COLO829 (cell line): ENCODE data around the gene PRPF6.
"Not testable (repeated sequence)": the region's sequence is repeated elsewhere in the genome, so short reads cannot be mapped to it uniquely, and the experiment has no call there.

Source experiments
- DNase-seq: peaks from one replicate; pipeline ENCODE4 v3.0.0; 2012; ENCODE audit warnings: low spot score

The PRPF6 gene

DNA sequence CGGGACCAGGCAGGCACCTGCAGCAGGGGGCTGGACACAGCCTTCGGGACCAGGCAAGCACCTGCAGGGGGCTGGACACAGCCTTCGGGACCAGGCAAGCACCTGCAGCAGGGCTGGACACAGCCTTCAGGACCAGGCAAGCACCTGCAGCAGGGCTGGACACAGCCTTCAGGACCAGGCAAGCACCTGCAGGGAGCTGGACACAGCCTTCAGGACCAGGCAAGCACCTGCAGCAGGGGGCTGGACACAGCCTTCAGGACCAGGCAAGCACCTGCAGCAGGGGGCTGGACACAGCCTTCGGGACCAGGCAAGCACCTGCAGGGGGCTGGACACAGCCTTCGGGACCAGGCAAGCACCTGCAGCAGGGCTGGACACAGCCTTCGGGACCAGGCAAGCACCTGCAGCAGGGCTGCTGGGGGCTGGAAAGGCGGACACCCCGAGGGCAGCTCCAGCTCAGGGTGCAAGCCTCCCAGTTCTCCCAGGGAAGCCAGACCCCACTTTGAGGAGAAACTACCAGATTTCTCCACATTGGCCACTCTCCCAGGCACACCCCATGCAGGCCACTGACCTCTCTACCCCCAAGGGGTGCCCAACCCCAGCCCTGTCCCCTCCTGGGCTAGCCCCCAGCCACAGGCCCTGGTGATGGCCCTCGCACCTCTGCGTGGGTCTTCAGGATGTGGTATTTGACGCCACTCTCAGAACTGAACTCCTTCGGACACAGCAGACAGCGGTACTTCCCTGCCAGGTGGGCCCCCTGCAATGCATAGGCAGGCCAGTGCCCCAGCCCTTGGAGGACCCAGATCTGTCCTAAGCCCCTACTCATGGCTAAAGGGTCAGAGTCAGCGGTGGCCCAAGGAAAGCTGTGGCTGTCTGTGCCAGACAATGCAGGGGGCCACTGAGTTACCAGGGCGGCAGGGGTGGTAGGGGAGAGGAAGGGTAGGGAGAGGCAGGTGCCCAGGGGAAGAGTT lies 20.0 kb upstream of the PRPF6 start:
- DNase-seq, result not testable (repeated sequence)

DNA sequence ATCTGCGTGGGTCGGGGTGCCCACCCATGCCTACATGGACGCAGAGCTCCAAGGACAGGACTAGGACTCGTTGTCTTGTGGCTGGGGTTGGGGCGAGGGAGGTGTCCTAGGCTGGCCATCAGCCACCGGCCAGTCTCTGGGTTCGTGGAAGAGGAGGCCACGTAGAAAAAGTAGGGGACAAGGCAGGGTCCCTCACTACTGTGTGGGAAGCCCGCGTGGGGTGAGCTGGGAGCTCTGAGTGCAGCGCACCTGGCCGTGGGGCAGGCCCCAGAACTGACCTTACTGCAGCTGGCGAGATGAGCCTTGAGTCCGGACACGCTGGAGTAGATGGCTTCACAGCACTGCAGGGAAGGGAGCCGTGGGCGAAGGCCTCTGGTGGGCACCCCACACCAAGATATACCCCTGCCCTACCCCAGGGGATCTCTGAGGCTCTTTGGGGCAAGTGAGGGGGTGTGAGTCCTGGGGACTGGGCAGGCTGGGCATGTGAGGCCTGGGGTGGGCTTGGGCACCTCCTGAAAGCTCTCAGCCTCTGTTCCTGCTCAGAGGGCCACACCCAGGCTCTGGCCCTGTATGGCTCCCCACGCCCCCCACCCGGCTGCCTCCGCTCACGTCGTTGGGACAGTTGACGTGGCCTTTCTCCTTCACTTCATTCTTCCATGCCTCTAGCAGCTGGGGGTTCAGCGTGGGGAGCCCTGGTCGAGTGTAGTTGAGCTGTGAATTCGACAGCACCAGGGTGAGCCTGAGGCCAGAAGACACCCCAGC lies 19.1 kb upstream of the PRPF6 start:
- DNase-seq, result no peak

- DNase-seq, result no peak
Observed at GRCh38 chr20:63962426-63963347, 18.2 kb upstream of the PRPF6 start.

DNA sequence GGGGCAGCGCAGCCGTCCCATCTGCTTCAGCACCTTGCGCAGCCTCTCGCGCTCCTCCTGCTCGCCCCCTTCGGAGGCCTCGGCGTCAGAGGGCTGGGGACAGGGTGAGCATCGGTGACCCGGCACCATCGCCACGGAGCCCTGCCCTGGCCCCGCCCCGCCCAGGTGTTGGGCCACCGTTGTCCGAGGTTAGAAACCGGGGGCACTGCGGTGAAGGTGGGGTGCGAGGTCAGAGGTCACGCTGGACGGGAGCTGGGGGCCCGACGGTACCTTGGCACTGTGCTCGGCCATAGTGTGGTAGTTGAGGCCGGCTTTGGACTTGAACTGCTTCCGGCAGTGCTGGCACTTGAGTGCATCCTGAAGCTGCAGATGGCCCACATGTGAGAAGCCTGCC lies 17.6 kb upstream of the PRPF6 start:
- DNase-seq, result no peak

DNA sequence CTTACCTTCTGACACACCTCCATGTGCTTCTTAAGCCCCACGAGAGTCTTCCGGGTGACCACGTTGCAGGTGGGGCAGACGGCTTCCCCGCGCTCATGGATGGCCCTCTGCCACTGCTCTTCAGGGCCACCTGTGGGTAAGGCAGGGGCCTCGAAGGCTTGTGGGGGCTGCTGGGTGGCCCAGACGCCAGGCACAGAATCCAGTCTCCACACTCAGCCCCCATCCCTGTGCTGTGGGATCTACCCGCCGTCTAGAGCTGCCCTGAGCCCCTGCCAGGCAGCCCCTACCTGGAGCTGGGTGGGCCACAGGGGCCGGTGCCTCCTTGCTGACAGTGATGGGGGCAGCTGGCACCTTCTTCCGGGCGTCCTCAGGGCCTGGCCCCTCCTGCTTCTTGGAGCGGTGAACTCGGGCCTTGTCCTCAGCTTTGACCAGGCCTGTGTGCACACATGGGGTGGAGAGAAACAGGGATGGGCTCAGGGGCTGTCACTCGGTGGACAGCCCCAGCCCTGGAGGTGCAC lies 17.1 kb upstream of the PRPF6 start:
- no peak for DNase-seq

- DNase-seq, result no peak
Observed at GRCh38 chr20:63964412-63964811, 16.5 kb upstream of the PRPF6 start.

DNA sequence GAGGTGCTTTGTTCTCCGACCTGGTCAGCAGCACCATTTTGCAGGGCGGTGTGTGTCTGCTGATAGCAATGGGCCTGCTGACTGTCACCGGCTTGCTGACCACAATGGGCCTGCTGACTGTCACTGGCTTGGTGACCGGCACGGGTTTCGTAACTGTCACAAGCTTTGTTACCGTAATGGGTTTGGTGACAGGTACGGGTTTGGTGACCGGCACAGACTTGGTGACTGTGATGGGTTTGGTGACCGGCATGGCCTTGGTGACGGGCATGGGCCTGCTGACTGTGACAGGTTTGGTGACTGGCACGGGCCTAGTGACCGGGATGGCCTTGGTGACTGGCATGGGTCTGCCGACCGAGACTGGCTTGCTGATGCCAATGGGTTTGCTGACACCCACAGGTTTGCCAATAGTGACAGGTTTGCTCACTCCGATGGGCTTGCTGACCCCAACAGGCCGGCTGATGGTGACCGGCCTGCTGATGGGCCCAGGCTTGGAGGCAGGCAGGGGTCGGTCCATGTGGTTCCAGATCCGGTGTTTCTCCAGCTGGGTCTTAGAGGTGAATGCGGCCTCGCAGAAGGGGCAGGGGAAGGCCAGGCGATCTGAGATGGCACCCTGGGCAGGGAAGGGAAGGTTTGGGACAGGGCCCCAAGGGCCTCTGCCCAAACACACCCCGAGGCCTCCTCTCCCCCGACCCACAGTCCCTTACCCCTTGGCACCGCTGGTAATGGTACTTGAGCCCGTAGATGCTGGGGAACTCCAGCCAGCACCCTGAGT lies 14.6 kb upstream of the PRPF6 start:
- DNase-seq, result no peak

DNA sequence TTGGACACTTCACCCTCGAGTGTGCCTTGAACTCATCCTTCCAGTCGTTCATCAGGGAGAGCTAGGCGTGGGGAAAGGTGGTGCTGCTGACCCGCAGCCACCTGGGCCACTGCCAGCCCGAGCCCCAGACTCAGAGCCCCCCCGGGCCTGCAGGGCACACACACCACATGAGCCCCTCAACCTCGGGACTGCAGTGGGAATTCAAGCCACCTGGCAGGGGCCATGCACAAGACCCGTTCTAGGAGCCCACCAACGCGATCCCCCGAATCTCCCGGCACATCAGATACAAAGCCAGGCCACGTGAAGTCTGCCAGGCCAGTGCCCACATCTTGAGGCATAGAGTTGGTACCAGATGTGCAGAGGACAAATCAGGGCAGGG lies 14.0 kb upstream of the PRPF6 start:
- DNase-seq, result no peak

DNA sequence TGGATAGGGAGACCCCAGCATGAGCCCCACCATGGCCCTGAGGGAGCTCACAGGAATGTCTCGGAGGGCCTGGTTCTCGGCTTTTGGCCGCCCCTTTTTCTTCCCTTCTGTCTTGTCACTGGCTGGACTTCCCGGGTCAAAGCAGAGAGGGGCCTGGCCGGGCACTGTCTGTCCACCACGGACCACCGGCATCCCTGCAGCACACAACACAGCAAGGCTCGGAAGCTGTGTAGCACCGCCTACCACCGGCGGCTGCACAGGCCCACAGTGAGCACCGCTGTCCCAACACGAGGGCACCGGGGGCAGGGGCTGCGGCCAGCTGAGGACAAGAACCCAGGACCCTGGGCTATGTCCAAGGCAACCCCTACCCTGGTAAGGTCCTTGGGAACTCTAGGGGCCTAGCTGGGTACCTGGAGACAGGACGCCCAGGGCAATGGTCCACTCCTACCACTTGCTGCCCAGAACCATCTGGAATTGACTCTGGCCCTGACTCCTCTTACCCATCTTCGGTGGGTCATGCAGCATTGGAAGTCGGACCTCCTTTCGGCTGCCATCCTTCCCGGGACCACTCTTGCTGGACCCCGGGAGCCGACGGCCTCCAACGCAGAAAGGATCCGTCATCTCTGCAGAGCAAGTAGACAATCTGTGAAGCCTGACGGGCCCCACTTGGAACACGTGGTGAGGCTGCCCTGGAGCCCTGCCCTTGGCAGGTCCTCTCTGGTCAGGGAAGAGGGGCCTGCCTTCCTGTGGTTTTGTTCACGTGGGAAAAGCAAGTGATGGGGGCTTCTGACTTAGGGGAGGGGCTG lies 13.4 kb upstream of the PRPF6 start:
- no peak for DNase-seq

GRCh38 chr20:63968136-63968927 lies 12.6 kb upstream of the PRPF6 start:
- no peak for DNase-seq

GRCh38 chr20:63968928-63969760 lies 11.8 kb upstream of the PRPF6 start:
- no peak for DNase-seq

GRCh38 chr20:63969838-63970713 lies 10.9 kb upstream of the PRPF6 start, which contains the start of gene ZNF512B:
Gene ZNF512B, minus strand, starts transcription at chr20:63969930. Its CDS starts 1,980 bp downstream, at chr20:63967950.
- peak; percentile 90 for DNase-seq

DNA sequence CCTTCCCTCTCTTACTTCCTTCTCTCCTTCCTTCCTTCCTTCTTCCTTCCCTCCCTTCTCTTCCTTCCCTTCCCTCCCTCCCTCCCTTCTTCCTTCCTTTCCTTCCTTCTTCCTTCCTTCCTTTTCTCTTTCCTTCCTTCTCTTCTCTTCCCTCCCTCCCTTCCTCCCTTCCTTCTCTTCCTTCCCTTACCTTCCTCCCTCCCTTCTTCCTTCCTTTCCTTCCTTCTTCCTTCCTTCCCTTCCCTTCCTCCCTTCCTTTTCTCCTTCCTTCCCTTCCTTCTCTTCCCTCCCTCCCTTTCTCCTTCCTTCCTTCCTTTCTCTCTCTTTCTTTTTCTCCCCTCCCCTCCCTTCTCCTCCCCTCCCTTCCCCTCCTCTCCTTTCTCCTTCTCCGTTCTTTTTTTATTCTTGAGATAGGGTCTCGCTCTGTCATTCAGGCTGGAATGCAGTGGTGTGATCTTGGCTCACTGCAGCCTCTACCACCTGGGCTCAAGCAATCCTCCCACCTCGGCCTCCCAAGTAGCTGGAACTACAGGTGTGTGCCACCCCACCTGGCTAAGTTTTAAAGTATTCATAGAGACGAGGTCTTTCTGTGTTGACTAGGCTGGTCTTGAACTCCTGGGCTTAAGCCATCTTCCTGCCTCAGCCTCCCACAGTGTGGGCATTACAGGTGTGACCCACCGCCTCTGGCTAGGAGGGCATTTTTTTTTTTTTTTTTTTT lies 10.1 kb upstream of the PRPF6 start:
- DNase-seq, result no peak

GRCh38 chr20:63971960-63972311 lies 9.0 kb upstream of the PRPF6 start:
- not testable (repeated sequence) for DNase-seq

- no peak for DNase-seq
Observed at GRCh38 chr20:63972312-63973159, 8.4 kb upstream of the PRPF6 start.

DNA sequence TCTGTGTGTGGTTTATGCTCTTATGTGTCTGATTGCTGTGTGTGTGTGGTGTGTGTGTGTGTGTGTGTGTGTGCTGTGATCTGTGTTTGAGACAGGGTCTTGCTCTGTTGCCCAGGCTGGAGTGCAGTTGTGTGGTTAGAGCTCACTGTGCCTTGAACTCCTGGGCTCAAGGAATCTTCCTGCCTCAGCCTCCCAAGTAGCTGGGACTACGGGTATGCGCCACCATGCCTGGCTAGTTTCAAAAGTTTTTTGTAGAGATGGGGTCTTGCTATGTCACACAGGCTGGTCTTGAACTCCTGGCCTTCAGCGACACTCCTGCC lies 7.8 kb upstream of the PRPF6 start:
- no peak for DNase-seq
